ENCODE results near the gene PIK3CA.
"Not testable (repeated sequence)": the region's sequence is repeated elsewhere in the genome, so short reads cannot be mapped to it uniquely, and the experiment has no call there.

Gene PIK3CA

GRCh38 chr3:179269152-179269707 is 121.1 kb downstream of the PIK3CA start:
- H3K36me3 ChIP-seq: no peaks in the 10 kb centered on the region
- no peak overlapping the region for H3K4me3 ChIP-seq
- H4K20me1 ChIP-seq: no peaks in the 10 kb centered on the region
- peaks cover 43% of the 10 kb centered on the region for H3K4me1 ChIP-seq
- H3K9ac ChIP-seq: no peak overlapping the region
- no peak overlapping the region for H3K4me2 ChIP-seq
- H3K9me3 ChIP-seq: no peaks in the 10 kb centered on the region
- TF ChIP-seq Cebpa-rat (IDR thresholded peaks at IDR 0.05): no peak
- H3K27ac ChIP-seq: no peak overlapping the region; the same call in 1 of the 2 replicates
- no peaks in the 10 kb centered on the region for H3K27me3 ChIP-seq

- TF ChIP-seq Cebpa-rat (IDR thresholded peaks at IDR 0.05): no peak
- Histone ChIP-seq H4K20me1 (no peaks in the 10 kb centered on the region), H3K36me3 (no peaks in the 10 kb centered on the region), H3K9me3 (no peaks in the 10 kb centered on the region), H3K4me2 (no peak overlapping the region), H3K27me3 (no peaks in the 10 kb centered on the region), H3K4me1 (peaks cover 18% of the 10 kb centered on the region), H3K27ac (no peak overlapping the region), H3K9ac (no peak overlapping the region), H3K4me3 (no peak overlapping the region)
These were observed 124.2 kb downstream of the PIK3CA start for GRCh38 chr3:179272385-179272784.

- not testable (repeated sequence) for H3K4me2 ChIP-seq, H3K4me1 ChIP-seq, H3K4me3 ChIP-seq, H4K20me1 ChIP-seq, H3K27ac ChIP-seq, H3K36me3 ChIP-seq, H3K9ac ChIP-seq, H3K9me3 ChIP-seq, H3K27me3 ChIP-seq
These were observed 126.3 kb downstream of the PIK3CA start for GRCh38 chr3:179274434-179274833.

- Histone ChIP-seq H3K9me3 (no peaks in the 10 kb centered on the region), H3K9ac (no peak overlapping the region), H3K27ac (no peak overlapping the region), H3K4me1 (no peaks in the 10 kb centered on the region), H3K27me3 (no peaks in the 10 kb centered on the region), H3K36me3 (no peaks in the 10 kb centered on the region), H3K4me2 (no peak overlapping the region), H3K4me3 (no peak overlapping the region), H4K20me1 (no peaks in the 10 kb centered on the region)
- TF ChIP-seq Cebpa-rat (IDR thresholded peaks at IDR 0.05): no peak
These were observed 127.8 kb downstream of the PIK3CA start for GRCh38 chr3:179276001-179276400.

- Histone ChIP-seq H3K4me2 (no peak overlapping the region), H3K4me3 (no peak overlapping the region), H3K9me3 (no peaks in the 10 kb centered on the region), H3K36me3 (no peaks in the 10 kb centered on the region), H3K27ac (no peak overlapping the region), H3K4me1 (no peaks in the 10 kb centered on the region), H3K27me3 (no peaks in the 10 kb centered on the region), H3K9ac (no peak overlapping the region), H4K20me1 (no peaks in the 10 kb centered on the region)
- no peak for TF ChIP-seq Cebpa-rat (IDR thresholded peaks at IDR 0.05)
These were observed 128.6 kb downstream of the PIK3CA start for GRCh38 chr3:179276743-179277142.

- no peaks in the 10 kb centered on the region for H4K20me1 ChIP-seq
- no peaks in the 10 kb centered on the region for H3K27me3 ChIP-seq
- no peak overlapping the region for H3K4me2 ChIP-seq
- H3K4me3 ChIP-seq: no peak overlapping the region
- H3K27ac ChIP-seq: no peak overlapping the region
- TF ChIP-seq Cebpa-rat (IDR thresholded peaks at IDR 0.05): no peak
- H3K4me1 ChIP-seq: no peaks in the 10 kb centered on the region
- no peaks in the 10 kb centered on the region for H3K36me3 ChIP-seq
- H3K9ac ChIP-seq: no peak overlapping the region
- no peaks in the 10 kb centered on the region for H3K9me3 ChIP-seq
These were observed 130.0 kb downstream of the PIK3CA start for GRCh38 chr3:179278151-179278550.

GRCh38 chr3:179278932-179279693 is 131.0 kb downstream of the PIK3CA start:
- Histone ChIP-seq H3K4me2 (no peak overlapping the region), H3K4me3 (no peak overlapping the region), H3K9ac (no peak overlapping the region), H3K27me3 (no peaks in the 10 kb centered on the region), H3K36me3 (no peaks in the 10 kb centered on the region), H3K9me3 (no peaks in the 10 kb centered on the region), H3K27ac (no peak overlapping the region), H3K4me1 (no peaks in the 10 kb centered on the region), H4K20me1 (no peaks in the 10 kb centered on the region)
- no peak for TF ChIP-seq Cebpa-rat (IDR thresholded peaks at IDR 0.05)

- H3K9ac ChIP-seq: no peak overlapping the region
- no peaks in the 10 kb centered on the region for H3K27me3 ChIP-seq
- no peaks in the 10 kb centered on the region for H3K9me3 ChIP-seq
- no peak overlapping the region for H3K4me2 ChIP-seq
- H3K4me3 ChIP-seq: no peak overlapping the region
- no peak overlapping the region for H3K27ac ChIP-seq
- H4K20me1 ChIP-seq: no peaks in the 10 kb centered on the region
- no peaks in the 10 kb centered on the region for H3K36me3 ChIP-seq
- no peaks in the 10 kb centered on the region for H3K4me1 ChIP-seq
- TF ChIP-seq Cebpa-rat (IDR thresholded peaks at IDR 0.05): no peak
These were observed 131.7 kb downstream of the PIK3CA start for GRCh38 chr3:179279837-179280236.

GRCh38 chr3:179281825-179282224 is 133.7 kb downstream of the PIK3CA start:
- Histone ChIP-seq H3K36me3 (no peaks in the 10 kb centered on the region), H3K9ac (no peak overlapping the region), H3K4me3 (no peak overlapping the region), H3K4me1 (no peaks in the 10 kb centered on the region), H3K27me3 (no peaks in the 10 kb centered on the region), H3K9me3 (no peaks in the 10 kb centered on the region), H3K27ac (no peak overlapping the region), H3K4me2 (no peak overlapping the region), H4K20me1 (no peaks in the 10 kb centered on the region)
- TF ChIP-seq Cebpa-rat (IDR thresholded peaks at IDR 0.05): no peak

GRCh38 chr3:179286331-179286730 is 138.2 kb downstream of the PIK3CA start:
- no peaks in the 10 kb centered on the region for H3K36me3 ChIP-seq
- H3K9me3 ChIP-seq: no peaks in the 10 kb centered on the region
- H3K4me1 ChIP-seq: no peaks in the 10 kb centered on the region
- no peak for TF ChIP-seq Cebpa-rat (IDR thresholded peaks at IDR 0.05)
- H3K27ac ChIP-seq: no peak overlapping the region
- H3K4me3 ChIP-seq: no peak overlapping the region
- H3K9ac ChIP-seq: no peak overlapping the region
- H4K20me1 ChIP-seq: no peaks in the 10 kb centered on the region
- H3K4me2 ChIP-seq: no peak overlapping the region
- H3K27me3 ChIP-seq: no peaks in the 10 kb centered on the region

Measured in BLaER1 (cell line).